Measurements from ENCODE around the gene ARHGAP44. TPM values are rescaled to one million over a fixed set of nuclear protein-coding genes. Genes with fewer than 3 reads are reported as not detected.

ARHGAP44 gene
- total RNA-seq, 1 experiment from 2014 or later = 7.3 TPM

DNA sequence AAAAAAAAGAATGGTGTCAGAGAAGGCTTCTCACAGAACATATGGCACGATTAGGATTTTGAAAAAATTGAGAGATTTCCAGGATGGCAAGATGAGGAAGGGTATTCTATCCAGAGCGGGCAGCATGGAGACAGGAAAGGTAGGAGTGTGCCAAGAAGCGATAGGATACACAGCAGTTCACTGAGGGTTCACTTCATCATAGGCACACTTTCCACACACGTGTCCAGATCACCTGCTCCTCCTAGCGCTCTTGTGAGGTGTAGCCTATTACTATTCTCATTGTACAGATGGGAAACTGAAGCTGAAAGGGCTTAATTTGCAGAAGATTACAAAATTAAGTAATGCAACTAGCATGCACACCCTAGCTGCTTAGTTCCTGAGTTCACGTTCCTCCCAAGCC, 234.7 kb downstream of the ARHGAP44 start (continued):
- no peak for TF ChIP-seq POLR2A (IDR thresholded peaks at IDR 0.05; ENCODE audit: borderline replicate concordance, extremely low read depth, insufficient read depth, insufficient read length)
- no peak for TF ChIP-seq TCF7L2 (IDR thresholded peaks at IDR 0.05; ENCODE audit: borderline replicate concordance, extremely low read depth, insufficient read depth, insufficient read length)
- no peak for TF ChIP-seq POLR2AphosphoS5 (IDR thresholded peaks at IDR 0.05; ENCODE audit: low read depth, low read length)
- no peak for TF ChIP-seq YY1 (IDR thresholded peaks at IDR 0.05; ENCODE audit: extremely low read depth, insufficient replicate concordance, low read depth, low read length)
- no peak for TF ChIP-seq CEBPB (IDR thresholded peaks at IDR 0.05; ENCODE audit: low read depth)
- TF ChIP-seq JUND (IDR thresholded peaks at IDR 0.05) = no peak
- no peak for TF ChIP-seq ELF1 (IDR thresholded peaks at IDR 0.05; ENCODE audit: borderline replicate concordance, low read depth)
- TF ChIP-seq, protein P1, sequence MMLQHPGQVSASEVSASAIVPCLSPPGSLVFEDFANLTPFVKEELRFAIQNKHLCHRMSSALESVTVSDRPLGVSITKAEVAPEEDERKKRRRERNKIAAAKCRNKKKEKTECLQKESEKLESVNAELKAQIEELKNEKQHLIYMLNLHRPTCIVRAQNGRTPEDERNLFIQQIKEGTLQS (IDR thresholded peaks at IDR 0.05) = no peak

DNA sequence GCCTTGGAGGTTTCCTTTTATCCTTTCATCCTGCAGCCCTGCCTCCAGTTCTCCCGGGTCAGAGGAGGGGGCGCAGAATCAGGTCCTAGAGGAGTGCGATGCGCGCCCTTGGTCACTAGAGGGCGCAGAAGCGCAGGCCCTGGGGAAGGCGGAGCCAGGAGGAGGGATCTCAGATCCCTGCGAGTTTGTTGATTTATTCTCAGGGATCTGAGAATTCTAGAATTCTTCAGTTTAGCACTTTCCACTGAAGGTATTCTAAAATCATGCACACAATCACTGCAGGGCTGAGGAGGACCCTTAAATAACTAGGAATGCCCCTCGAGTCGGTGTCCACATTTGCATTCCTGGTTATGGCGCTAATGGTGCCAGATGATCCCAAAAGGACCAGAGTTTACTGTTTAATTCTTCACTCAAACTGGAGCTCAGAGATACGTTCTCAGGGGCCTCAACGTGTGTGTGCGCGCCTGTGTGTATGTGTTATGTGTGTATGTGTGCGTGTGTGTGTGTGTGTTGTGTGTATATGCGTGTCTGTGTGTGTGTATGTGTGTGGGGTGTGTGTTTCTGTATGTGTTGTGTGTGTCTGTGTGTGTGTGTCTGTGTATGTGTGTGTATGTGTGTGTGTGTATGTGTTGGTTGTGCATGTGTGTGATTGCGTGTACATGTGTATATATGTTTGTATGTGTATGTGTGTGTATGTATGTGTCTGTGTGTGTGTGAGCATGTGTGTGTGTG, 235.4 kb downstream of the ARHGAP44 start:
- intact Hi-C loops (cut with micrococcal nuclease) = no loop called here
- peak; percentile 100 for ATAC-seq
- Histone ChIP-seq H3K27me3 (ENCODE audit: insufficient read depth, low read length) (0 out of 2 replicates have a peak, but pooled peaks cover 3% of the 10 kb centered on the region), H3K4me1 (ENCODE audit: control insufficient read depth in 1 of 2, insufficient read depth in 2 of 2, low read length in 2 of 2) (peaks cover 4 to 9% of the 10 kb centered on the region in 2 experiments; a peak in 2 of 4 replicates), H2AFZ (ENCODE audit: low read depth, low read length, poor library complexity, severe bottlenecking) (peak overlapping the region; percentile 90), H3K9me3 (ENCODE audit: control insufficient read depth in 1 of 2, insufficient read depth in 1 of 2, low read depth in 1 of 2, low read length in 2 of 2) (no peaks in the 10 kb centered on the region), H3K4me3 (replicated peaks in 1 of 2; ENCODE audit: low read depth in 1 of 2, low read length in 2 of 2) (peak overlapping the region in 1 of 2 experiments; percentile 35; a peak in 3 of 4 replicates), H3K4me2 (ENCODE audit: low read length) (peak overlapping the region; percentile 62), H3K79me2 (ENCODE audit: insufficient read depth, low read length) (no peaks in the 10 kb centered on the region), H3K9me2 (ENCODE audit: insufficient read depth) (no peaks in the 10 kb centered on the region), H3K9ac (ENCODE audit: low read length) (no peak overlapping the region), H4K20me1 (ENCODE audit: insufficient read depth) (no peaks in the 10 kb centered on the region), H3K36me3 (ENCODE audit: control insufficient read depth in 1 of 2, insufficient read depth in 2 of 2, low read length in 2 of 2) (no peaks in the 10 kb centered on the region), H3K27ac (ENCODE audit: low read depth, low read length) (no peak overlapping the region)
- no peak for DNase-seq (ENCODE audit: low read depth, low spot score)
- RAD21 ChIA-PET (ENCODE audit: low non-redundant PET in 1 of 2, low total read pairs in 2 of 2, uncharacterized antibody in 2 of 2, unreplicated experiment in 2 of 2) = no interaction called here
- no TSS peak for BruUV-seq (replicated peaks)
- CTCF ChIA-PET = no interaction called here
- POLR2A ChIA-PET = no interaction called here
- TF ChIP-seq, protein P2, sequence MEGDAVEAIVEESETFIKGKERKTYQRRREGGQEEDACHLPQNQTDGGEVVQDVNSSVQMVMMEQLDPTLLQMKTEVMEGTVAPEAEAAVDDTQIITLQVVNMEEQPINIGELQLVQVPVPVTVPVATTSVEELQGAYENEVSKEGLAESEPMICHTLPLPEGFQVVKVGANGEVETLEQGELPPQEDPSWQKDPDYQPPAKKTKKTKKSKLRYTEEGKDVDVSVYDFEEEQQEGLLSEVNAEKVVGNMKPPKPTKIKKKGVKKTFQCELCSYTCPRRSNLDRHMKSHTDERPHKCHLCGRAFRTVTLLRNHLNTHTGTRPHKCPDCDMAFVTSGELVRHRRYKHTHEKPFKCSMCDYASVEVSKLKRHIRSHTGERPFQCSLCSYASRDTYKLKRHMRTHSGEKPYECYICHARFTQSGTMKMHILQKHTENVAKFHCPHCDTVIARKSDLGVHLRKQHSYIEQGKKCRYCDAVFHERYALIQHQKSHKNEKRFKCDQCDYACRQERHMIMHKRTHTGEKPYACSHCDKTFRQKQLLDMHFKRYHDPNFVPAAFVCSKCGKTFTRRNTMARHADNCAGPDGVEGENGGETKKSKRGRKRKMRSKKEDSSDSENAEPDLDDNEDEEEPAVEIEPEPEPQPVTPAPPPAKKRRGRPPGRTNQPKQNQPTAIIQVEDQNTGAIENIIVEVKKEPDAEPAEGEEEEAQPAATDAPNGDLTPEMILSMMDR (IDR thresholded peaks at IDR 0.05 in 2 of 3, conservative IDR thresholded peaks at IDR 0.05 in 1 of 3; ENCODE audit: borderline replicate concordance in 1 of 3, insufficient read depth in 1 of 3, low read depth in 2 of 3, low read length in 2 of 3) = peak; percentile 51 to 99 (median 95); a peak in 5 of 6 replicates
- no peak for TF ChIP-seq EGR1 (IDR thresholded peaks at IDR 0.05; ENCODE audit: low read depth)
- TF ChIP-seq SP1 (IDR thresholded peaks at IDR 0.05; ENCODE audit: low read depth) = no peak
- TF ChIP-seq RAD21 (IDR thresholded peaks at IDR 0.05; ENCODE audit: low read depth) = peak; percentile 21; the same call in 1 of the 2 replicates
- TF ChIP-seq, protein P1 (IDR thresholded peaks at IDR 0.05) = no peak
- no peak for TF ChIP-seq POLR2AphosphoS5 (IDR thresholded peaks at IDR 0.05; ENCODE audit: low read depth, low read length)
- TF ChIP-seq POLR2A (IDR thresholded peaks at IDR 0.05; ENCODE audit: borderline replicate concordance, extremely low read depth, insufficient read depth, insufficient read length) = no peak
- peak; percentile 43 for TF ChIP-seq TCF7L2 (IDR thresholded peaks at IDR 0.05; ENCODE audit: borderline replicate concordance, extremely low read depth, insufficient read depth, insufficient read length)
